Measurements from ENCODE around the gene PCAT6.

The PCAT6 gene

DNA sequence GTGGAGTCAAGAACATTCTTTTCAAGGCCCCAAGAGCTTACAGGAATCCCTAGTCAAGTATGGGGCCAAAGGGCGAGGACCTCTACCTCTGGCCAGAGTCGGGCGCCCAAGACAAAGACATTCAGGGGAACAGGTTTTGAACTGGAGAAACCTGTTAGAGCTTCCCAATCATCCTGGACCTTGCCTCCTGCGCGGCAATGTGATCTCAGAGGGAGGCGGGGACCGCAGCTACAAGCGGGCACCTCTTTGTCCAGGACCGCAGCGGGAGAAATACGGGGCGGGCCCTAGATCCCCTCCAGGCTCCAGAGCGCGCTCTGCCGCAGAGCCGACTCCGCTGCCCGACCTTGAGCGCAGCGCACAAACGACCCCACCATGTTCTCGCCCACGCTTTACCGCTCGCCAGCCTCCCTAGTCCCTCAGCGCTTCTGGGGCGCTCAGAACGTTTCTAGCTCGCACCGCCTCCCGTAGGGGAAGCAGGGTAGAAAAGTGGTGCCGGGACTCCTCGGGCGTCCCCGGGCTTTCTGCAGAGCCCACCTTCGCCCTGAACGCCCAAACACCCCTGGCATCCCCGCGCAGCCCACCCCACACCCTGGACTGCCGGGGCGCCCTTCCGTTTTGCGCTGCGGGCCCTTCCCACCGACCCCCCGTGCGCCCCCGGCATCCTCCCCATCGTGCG, 50.1 kb downstream of the PCAT6 start:
- DNase-seq: no peak
- H3K27me3 ChIP-seq (replicated peaks; ENCODE audit: control insufficient read depth, insufficient read depth, low read length, poor library complexity, severe bottlenecking): peaks cover 21% of the 10 kb centered on the region
- H3K27ac ChIP-seq (ENCODE audit: insufficient read depth, low read length, poor library complexity, severe bottlenecking): no peak overlapping the region
- peak overlapping the region; percentile 64 for H3K4me3 ChIP-seq (ENCODE audit: insufficient read depth, low read depth, low read length, poor library complexity, severe bottlenecking)
- no peaks in the 10 kb centered on the region for H3K36me3 ChIP-seq (ENCODE audit: control insufficient read depth, insufficient read depth, low read length)
- H3K4me1 ChIP-seq (ENCODE audit: control insufficient read depth, insufficient read depth, low read length, poor library complexity, severe bottlenecking): peaks cover 12% of the 10 kb centered on the region
- no peaks in the 10 kb centered on the region for H3K9me3 ChIP-seq (ENCODE audit: control insufficient read depth, low read length)

Measured in effector memory CD4-positive, alpha-beta T cell (primary cell).